ENCODE results near the gene RAB24.

RAB24 gene

DNA sequence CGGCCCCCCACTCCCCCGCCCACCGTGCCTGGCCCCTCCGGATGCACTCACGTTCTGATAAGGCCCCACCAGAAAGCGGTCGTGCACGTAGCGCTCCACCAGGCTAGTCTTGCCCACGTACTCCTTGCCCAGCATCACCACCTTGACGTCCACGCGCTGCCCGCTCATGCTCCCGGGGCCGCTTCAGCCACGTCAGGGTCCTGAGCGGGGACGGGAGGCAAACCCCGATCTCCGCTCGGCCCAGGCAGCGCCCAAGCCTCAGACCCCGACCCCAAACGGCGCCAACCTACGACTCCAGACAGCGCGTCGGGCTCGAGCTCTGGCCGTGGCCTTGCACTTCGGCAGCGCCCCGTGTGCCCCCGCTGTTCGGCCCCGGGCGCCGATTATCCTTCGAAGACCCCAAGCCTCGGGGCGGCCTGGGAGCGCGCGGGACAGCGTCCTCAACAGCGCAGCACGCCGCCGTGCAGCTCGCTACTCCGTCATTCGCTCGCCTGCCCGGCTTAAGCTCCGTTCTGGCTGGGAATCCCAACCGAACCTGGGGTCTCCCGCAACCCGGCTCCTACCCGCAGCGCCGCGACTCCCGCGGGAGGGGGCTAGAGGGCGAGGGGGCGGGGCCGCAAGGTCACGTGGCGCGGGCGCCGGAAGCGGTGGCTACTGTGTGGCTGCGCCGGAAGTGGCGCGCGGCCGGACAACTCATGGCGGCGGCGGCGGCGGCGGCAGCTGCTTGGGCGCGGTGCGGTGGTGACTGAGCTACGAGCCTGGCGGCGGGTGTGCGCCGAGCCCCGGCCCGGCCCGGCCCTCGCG, at the start of gene RAB24, which contains the start of gene PRELID1:
TSS of gene RAB24 (minus strand) at position 599 of the 804 bp plus-strand sequence. CDS start at position 168, 431 bp downstream.
TSS of gene PRELID1 (plus strand) at position 679 of the 804 bp plus-strand sequence. CDS start 187 bp downstream, outside the sequence.
- ChIA-PET CTCF (interaction anchor here (0.7 to 2.9 kb wide), 9 partner anchors 9 to 190 kb away, joined by 3 to 8 read pairs (median 4); partner anchors contain the start of gene MXD3), POLR2A (no interaction called here)
- peak; percentile 92 for DNase-seq (ENCODE audit: extremely low spot score)
- TF ChIP-seq, protein P1, sequence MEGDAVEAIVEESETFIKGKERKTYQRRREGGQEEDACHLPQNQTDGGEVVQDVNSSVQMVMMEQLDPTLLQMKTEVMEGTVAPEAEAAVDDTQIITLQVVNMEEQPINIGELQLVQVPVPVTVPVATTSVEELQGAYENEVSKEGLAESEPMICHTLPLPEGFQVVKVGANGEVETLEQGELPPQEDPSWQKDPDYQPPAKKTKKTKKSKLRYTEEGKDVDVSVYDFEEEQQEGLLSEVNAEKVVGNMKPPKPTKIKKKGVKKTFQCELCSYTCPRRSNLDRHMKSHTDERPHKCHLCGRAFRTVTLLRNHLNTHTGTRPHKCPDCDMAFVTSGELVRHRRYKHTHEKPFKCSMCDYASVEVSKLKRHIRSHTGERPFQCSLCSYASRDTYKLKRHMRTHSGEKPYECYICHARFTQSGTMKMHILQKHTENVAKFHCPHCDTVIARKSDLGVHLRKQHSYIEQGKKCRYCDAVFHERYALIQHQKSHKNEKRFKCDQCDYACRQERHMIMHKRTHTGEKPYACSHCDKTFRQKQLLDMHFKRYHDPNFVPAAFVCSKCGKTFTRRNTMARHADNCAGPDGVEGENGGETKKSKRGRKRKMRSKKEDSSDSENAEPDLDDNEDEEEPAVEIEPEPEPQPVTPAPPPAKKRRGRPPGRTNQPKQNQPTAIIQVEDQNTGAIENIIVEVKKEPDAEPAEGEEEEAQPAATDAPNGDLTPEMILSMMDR (IDR thresholded peaks at IDR 0.05; ENCODE audit: control extremely low read depth, extremely low read depth, low read depth, missing control alignments) = no peak

- POLR2A ChIA-PET = interaction anchor here (0.6 kb wide), 1 partner anchor 9 kb away, joined by 6 read pairs; no protein-coding TSS in a partner anchor
- DNase-seq (ENCODE audit: extremely low spot score) = no peak
- TF ChIP-seq, protein P1 (IDR thresholded peaks at IDR 0.05; ENCODE audit: control extremely low read depth, extremely low read depth, low read depth, missing control alignments) = no peak
- CTCF ChIA-PET = interaction anchor here (1.3 to 35.5 kb wide), 8 partner anchors 9 to 239 kb away, joined by 3 to 734 read pairs (median 14); partner anchors contain the start of gene SLC34A1
Observed at GRCh38 chr5:177353093-177353492, 49.6 kb upstream of the RAB24 start.

- CTCF ChIA-PET = interaction anchor here (0.8 to 35.5 kb wide), 13 partner anchors 10 to 241 kb away, joined by 3 to 734 read pairs (median 14); partner anchors contain the start of gene SLC34A1
Observed at GRCh38 chr5:177351392-177352329, 48.1 kb upstream of the RAB24 start, which contains the start of gene LMAN2. LMAN2 (minus strand) TSS chr5:177351668; CDS start chr5:177351647, 21 bp downstream.

DNA sequence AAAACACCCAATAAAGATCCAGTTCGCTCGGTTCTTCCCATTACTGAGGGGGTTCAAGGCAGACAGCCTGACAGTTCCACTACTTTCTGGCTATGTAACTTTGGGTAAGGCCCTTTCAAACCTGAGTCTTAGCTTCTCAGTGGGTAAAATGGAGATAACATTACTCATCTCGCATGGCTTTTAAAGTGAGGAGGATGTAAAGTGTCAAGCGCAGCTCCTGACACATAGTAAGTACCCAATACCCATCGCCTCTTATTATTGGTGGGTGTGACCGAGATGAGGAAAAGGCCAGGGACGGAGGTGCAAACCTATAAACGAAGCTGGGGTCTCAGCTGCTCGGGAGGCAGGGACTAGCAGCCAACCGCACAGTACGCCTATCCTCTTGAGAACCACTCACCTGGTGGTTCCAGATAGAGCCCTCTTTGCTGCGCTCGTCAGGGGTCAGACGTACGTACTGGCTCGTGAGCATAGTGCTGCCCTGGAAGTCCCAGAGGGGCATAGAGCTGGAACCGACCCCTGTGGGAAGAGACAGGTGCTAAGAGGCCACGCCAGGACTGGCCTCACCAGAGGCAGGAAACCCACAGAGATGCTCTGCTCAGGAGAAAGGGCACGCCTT, 47.4 kb upstream of the RAB24 start:
- TF ChIP-seq, protein P1 (IDR thresholded peaks at IDR 0.05; ENCODE audit: control extremely low read depth, extremely low read depth, low read depth, missing control alignments) = no peak
- CTCF ChIA-PET = interaction anchor here (0.8 to 35.5 kb wide), 13 partner anchors 11 to 240 kb away, joined by 3 to 734 read pairs (median 14); partner anchors contain the start of gene SLC34A1
- POLR2A ChIA-PET = interaction anchor here (1.0 kb wide), 1 partner anchor 11 kb away, joined by 6 read pairs; no protein-coding TSS in a partner anchor
- no peak for DNase-seq (ENCODE audit: extremely low spot score)

More at GRCh38 chr5:177351392-177352329, 48.1 kb upstream of the RAB24 start, which contains the start of gene LMAN2:
- TF ChIP-seq, protein P1 (IDR thresholded peaks at IDR 0.05; ENCODE audit: control extremely low read depth, extremely low read depth, low read depth, missing control alignments) = no peak
- POLR2A ChIA-PET = interaction anchor here (1.0 kb wide), 1 partner anchor 10 kb away, joined by 6 read pairs; no protein-coding TSS in a partner anchor
- peak; percentile 94 for DNase-seq (ENCODE audit: extremely low spot score)

GRCh38 chr5:177349762-177350161, 46.2 kb upstream of the RAB24 start:
- DNase-seq (ENCODE audit: extremely low spot score) = no peak
- TF ChIP-seq, protein P1 (IDR thresholded peaks at IDR 0.05; ENCODE audit: control extremely low read depth, extremely low read depth, low read depth, missing control alignments) = no peak
- ChIA-PET POLR2A (no interaction called here), CTCF (interaction anchor here (1.1 to 35.5 kb wide), 8 partner anchors 15 to 278 kb away, joined by 3 to 734 read pairs (median 8); partner anchors contain the start of gene SLC34A1)
